Liver (tissue), 3 donors: ENCODE results near the gene TMEM186.

ENCODE experiments used
- CTCF ChIP-seq: fragments of 150-350 bp; IDR thresholded peaks from 2 replicates; pipeline ENCODE4 v1.5.1; 2017; ENCODE audit warnings: improper control_type of control experiment, low read depth, low read length; ENCODE audit not compliant: missing input control
- EGR1 ChIP-seq, 2 donors: IDR thresholded peaks; 2 replicates each; pipeline ENCODE4 v1.6.1; 2016 to 2018; ENCODE audit warnings: antibody characterized with exemption in 2 of 2, low read depth in 2 of 2
- GABPA ChIP-seq, 2 donors: IDR thresholded peaks in 1 of 2; conservative IDR thresholded peaks in 1 of 2; 2 replicates each; pipeline ENCODE4 v1.6.1; 2016; ENCODE audit warnings: antibody characterized with exemption in 2 of 2, mild to moderate bottlenecking in 1 of 2, moderate library complexity in 1 of 2
- HNF4A ChIP-seq, 2 donors: conservative IDR thresholded peaks; 2 replicates each; pipeline ENCODE4 v1.6.1; 2016; ENCODE audit warnings: antibody characterized with exemption in 2 of 2, mild to moderate bottlenecking in 2 of 2
- HNF4G ChIP-seq: IDR thresholded peaks from 2 replicates; pipeline ENCODE4 v1.6.1; 2016; ENCODE audit warnings: antibody characterized with exemption
- JUND ChIP-seq, 2 donors: IDR thresholded peaks; 2 replicates each; pipeline ENCODE4 v1.6.1; 2016; ENCODE audit warnings: antibody characterized with exemption in 2 of 2
- MAX ChIP-seq: IDR thresholded peaks from 2 replicates; pipeline ENCODE4 v1.6.1; 2016; ENCODE audit warnings: antibody characterized with exemption
- RAD21 ChIP-seq, 2 donors: IDR thresholded peaks; 2 replicates each; pipeline ENCODE4 v1.6.1; 2016; ENCODE audit warnings: antibody characterized with exemption in 2 of 2, mild to moderate bottlenecking in 2 of 2
- REST ChIP-seq: IDR thresholded peaks from 2 replicates; pipeline ENCODE4 v1.6.1; 2016; ENCODE audit warnings: antibody characterized with exemption, mild to moderate bottlenecking
- RXRA ChIP-seq, 2 donors: IDR thresholded peaks; 2 replicates each; pipeline ENCODE4 v1.6.1; 2017 to 2018; ENCODE audit warnings: antibody characterized with exemption in 2 of 2, mild to moderate bottlenecking in 1 of 2
- SP1 ChIP-seq: IDR thresholded peaks from 2 replicates; pipeline ENCODE4 v1.6.1; 2018; ENCODE audit warnings: antibody characterized with exemption, mild to moderate bottlenecking
- TAF1 ChIP-seq: conservative IDR thresholded peaks from 2 replicates; pipeline ENCODE4 v1.6.1; 2016; ENCODE audit warnings: antibody characterized with exemption, mild to moderate bottlenecking
- YY1 ChIP-seq: IDR thresholded peaks from 2 replicates; pipeline ENCODE4 v1.6.1; 2016; ENCODE audit warnings: antibody characterized with exemption, mild to moderate bottlenecking
- TF ChIP-seq, protein P1 (sequence below): IDR thresholded peaks from 2 replicates; pipeline ENCODE4 v1.6.1; 2016; ENCODE audit warnings: antibody characterized with exemption
- donor health status: healthy.
- donor health status: healthy.

- TF ChIP-seq SP1, result no peak
- TF ChIP-seq CTCF, result no peak
- no peak for TF ChIP-seq GABPA (IDR thresholded peaks at IDR 0.05 in 1 of 2, conservative IDR thresholded peaks at IDR 0.05 in 1 of 2)
- TF ChIP-seq EGR1 (IDR thresholded peaks at IDR 0.05; ENCODE audit: low read depth in 2 of 2), result no peak
- TF ChIP-seq, protein P1, sequence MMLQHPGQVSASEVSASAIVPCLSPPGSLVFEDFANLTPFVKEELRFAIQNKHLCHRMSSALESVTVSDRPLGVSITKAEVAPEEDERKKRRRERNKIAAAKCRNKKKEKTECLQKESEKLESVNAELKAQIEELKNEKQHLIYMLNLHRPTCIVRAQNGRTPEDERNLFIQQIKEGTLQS, result no peak
- no peak for TF ChIP-seq REST
- TF ChIP-seq HNF4A (conservative IDR thresholded peaks at IDR 0.05), result no peak
- no peak for TF ChIP-seq RAD21 (IDR thresholded peaks at IDR 0.05)
- TF ChIP-seq JUND (IDR thresholded peaks at IDR 0.05), result no peak
- TF ChIP-seq MAX, result no peak
- TF ChIP-seq YY1, result peak; percentile 4
- TF ChIP-seq HNF4G, result no peak
- TF ChIP-seq TAF1, result no peak
- TF ChIP-seq RXRA (IDR thresholded peaks at IDR 0.05), result no peak
Measured at GRCh38 chr16:8808009-8808408, 10.6 kb upstream of the TMEM186 start.
